Measurements from ENCODE around the gene IDH3A.

DNA sequence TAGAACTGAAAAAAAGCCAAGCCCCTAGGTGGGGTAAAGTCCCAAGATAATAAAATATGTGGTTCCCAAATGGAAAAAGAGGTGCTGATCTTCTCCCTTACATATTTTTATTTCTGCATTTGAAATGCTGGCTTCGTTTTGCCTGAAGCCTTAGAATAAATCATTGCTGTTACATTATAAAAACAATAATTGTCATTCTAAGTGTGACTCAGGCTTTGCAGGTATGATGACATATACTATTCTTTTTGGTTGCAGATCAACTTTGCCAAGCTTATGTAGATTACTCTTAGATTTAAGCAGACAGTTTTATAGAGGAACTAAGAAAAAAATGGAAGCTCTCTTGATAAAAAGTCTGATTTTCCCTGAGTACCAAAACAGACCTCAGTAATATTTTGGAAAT lies 7.5 kb downstream of the IDH3A start:
- TF ChIP-seq, protein P1, sequence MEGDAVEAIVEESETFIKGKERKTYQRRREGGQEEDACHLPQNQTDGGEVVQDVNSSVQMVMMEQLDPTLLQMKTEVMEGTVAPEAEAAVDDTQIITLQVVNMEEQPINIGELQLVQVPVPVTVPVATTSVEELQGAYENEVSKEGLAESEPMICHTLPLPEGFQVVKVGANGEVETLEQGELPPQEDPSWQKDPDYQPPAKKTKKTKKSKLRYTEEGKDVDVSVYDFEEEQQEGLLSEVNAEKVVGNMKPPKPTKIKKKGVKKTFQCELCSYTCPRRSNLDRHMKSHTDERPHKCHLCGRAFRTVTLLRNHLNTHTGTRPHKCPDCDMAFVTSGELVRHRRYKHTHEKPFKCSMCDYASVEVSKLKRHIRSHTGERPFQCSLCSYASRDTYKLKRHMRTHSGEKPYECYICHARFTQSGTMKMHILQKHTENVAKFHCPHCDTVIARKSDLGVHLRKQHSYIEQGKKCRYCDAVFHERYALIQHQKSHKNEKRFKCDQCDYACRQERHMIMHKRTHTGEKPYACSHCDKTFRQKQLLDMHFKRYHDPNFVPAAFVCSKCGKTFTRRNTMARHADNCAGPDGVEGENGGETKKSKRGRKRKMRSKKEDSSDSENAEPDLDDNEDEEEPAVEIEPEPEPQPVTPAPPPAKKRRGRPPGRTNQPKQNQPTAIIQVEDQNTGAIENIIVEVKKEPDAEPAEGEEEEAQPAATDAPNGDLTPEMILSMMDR (IDR thresholded peaks at IDR 0.05) = no peak
- no peak for TF ChIP-seq POLR2A (IDR thresholded peaks at IDR 0.05)
